Duodenal mucosa (tissue), 2 donors: ENCODE data around the gene IBSP.

ENCODE experiments used
- H3K27ac ChIP-seq: one replicate; pipeline ENCODE4 v1.7.0; 2013; ENCODE audit warnings: low read depth, low read length
- H3K27me3 ChIP-seq, 2 donors: one replicate each; pipeline ENCODE4 v1.7.0; 2013; ENCODE audit warnings: low read length in 2 of 2, control low read depth in 1 of 2; ENCODE audit not compliant: insufficient read depth in 2 of 2, control insufficient read depth in 1 of 2
- H3K36me3 ChIP-seq, 2 donors: one replicate each; pipeline ENCODE4 v1.7.0; 2013; ENCODE audit warnings: low read length in 2 of 2, control low read depth in 1 of 2; ENCODE audit not compliant: insufficient read depth in 2 of 2, control insufficient read depth in 1 of 2
- H3K4me1 ChIP-seq, 2 donors: one replicate each; pipeline ENCODE4 v1.7.0; 2013; ENCODE audit warnings: low read length in 2 of 2, control low read depth in 1 of 2; ENCODE audit not compliant: insufficient read depth in 2 of 2, control insufficient read depth in 1 of 2
- H3K4me3 ChIP-seq, 2 donors: one replicate each; pipeline ENCODE4 v1.7.0; 2013; ENCODE audit warnings: low read length in 2 of 2, low read depth in 1 of 2
- H3K9ac ChIP-seq, 2 donors: one replicate each; pipeline ENCODE4 v1.7.0; 2013; ENCODE audit warnings: low read length in 2 of 2, low read depth in 1 of 2
- H3K9me3 ChIP-seq, 2 donors: one replicate each; pipeline ENCODE4 v1.7.0; 2013; ENCODE audit warnings: low read length in 2 of 2, control low read depth in 1 of 2; ENCODE audit not compliant: control insufficient read depth in 1 of 2

The IBSP gene

DNA sequence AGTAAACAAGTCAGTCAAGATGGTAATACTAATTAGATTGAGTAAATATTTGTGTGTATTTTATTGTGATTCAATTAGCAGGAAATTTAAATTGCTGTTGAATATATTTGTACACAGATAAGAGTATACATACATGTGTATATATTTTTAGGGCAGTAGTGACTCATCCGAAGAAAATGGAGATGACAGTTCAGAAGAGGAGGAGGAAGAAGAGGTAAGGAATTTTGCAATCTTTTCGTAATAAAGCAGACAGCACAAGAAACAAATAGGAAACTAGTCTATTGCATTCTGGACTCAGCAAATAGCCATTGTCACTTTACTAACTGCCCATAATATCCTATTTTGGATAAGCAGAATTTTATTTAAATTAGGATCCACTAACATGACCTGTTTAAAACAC is 6.6 kb downstream of the IBSP start:
- Histone ChIP-seq H3K4me3 (no peak overlapping the region), H3K4me1 (no peaks in the 10 kb centered on the region), H3K9ac (no peak overlapping the region), H3K36me3 (no peaks in the 10 kb centered on the region), H3K9me3 (no peaks in the 10 kb centered on the region), H3K27me3 (no peaks in the 10 kb centered on the region), H3K27ac (no peak overlapping the region)

DNA sequence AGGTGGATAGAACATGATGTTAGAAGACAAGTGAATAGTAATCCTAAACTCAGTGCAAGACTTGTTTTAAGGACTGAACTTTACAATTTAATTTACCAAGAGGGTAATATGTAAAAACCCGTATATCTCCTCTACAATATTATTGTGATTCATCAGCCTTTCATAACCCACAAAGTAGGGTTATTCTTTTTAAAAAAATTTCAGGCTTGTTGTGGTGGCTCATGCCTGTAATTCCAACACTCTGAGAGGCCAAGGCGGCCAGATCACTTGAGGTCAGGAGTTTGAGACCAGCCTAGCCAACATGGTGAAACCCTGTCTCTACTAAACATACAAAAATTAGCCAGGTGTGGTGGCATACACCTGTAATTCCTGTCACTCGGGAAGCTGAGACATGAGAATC is 7.2 kb downstream of the IBSP start:
- Histone ChIP-seq H3K36me3 (no peaks in the 10 kb centered on the region), H3K4me3 (no peak overlapping the region), H3K9ac (no peak overlapping the region), H3K9me3 (no peaks in the 10 kb centered on the region), H3K27ac (no peak overlapping the region), H3K27me3 (no peaks in the 10 kb centered on the region), H3K4me1 (no peaks in the 10 kb centered on the region)

DNA sequence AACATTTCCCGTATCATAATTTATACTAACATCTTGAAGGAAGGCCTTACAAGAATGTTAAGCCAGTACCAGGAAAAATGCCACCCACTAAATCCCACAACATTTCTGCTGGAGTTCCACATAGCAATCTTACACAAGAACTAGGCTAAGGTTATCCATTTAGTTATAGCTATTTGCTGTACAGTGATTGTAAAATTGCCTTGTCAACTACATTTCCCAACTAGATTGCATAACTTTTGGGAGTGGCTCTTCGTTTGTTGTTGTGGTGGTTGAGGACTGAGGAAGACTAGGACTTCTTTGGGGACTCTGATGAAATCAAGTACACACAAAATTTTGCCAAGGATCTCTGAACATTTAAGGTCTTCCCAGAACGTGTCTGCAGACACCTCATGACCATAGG is 8.0 kb downstream of the IBSP start:
- H3K36me3 ChIP-seq: no peaks in the 10 kb centered on the region

DNA sequence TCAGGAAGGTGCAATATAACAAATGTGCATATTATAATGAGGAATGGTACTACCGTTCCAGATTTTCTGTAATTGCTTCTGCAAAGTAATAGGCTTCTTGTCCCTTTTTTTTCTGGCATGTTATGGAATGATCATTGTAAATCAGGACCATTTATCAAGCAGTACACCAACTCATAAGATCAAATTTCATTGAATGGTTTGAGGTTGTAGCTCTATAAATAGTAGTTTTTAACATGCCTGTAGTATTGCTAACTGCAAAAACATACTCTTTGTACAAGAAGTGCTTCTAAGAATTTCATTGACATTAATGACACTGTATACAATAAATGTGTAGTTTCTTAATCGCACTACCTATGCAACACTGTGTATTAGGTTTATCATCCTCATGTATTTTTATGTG is 12.6 kb downstream of the IBSP start:
- Histone ChIP-seq H3K27ac (no peak overlapping the region), H3K4me1 (no peaks in the 10 kb centered on the region), H3K4me3 (no peak overlapping the region), H3K36me3 (no peaks in the 10 kb centered on the region), H3K9me3 (no peaks in the 10 kb centered on the region), H3K27me3 (no peaks in the 10 kb centered on the region), H3K9ac (no peak overlapping the region)

More for the DNA sequence above, 8.0 kb downstream of the IBSP start:
- H3K27me3 ChIP-seq: no peaks in the 10 kb centered on the region
- no peaks in the 10 kb centered on the region for H3K4me1 ChIP-seq
- H3K4me3 ChIP-seq: no peak overlapping the region
- no peak overlapping the region for H3K9ac ChIP-seq
- no peaks in the 10 kb centered on the region for H3K9me3 ChIP-seq
- no peak overlapping the region for H3K27ac ChIP-seq

DNA sequence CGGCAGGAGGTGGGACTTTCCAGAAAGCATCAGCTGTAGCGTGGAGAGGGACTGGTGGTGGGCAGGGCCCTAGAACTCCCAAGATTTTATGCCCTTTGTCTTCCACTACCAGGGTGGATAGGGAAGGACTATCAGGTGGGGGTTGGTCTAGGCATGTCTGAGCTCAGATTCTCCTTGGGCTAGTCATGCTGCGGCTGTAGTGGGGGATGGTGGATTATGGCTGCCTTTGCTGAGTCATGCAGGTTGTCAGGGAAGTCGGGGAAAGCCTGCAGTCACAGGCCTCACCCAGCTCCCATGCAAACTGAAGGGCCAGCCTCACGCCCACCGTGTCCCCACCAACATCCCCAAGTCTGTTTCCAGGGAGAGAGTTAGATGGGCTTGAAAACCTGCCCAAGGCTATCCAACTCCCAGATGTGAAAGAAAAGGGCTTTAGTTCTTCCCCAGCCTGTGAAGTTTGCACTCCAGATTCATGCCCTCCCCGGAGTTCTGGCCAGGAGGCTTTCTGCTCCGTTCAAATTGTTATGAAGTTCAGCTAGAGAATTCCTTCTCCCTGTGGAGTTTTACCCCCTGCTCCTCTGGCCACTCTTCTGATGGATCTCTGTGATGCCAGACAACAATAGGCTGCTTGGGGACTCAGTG is 20.0 kb downstream of the IBSP start:
- no peaks in the 10 kb centered on the region for H3K36me3 ChIP-seq
- H3K4me3 ChIP-seq: no peak overlapping the region
- no peaks in the 10 kb centered on the region for H3K4me1 ChIP-seq
- no peak overlapping the region for H3K27ac ChIP-seq
- no peaks in the 10 kb centered on the region for H3K27me3 ChIP-seq
- no peak overlapping the region for H3K9ac ChIP-seq
- no peaks in the 10 kb centered on the region for H3K9me3 ChIP-seq

DNA sequence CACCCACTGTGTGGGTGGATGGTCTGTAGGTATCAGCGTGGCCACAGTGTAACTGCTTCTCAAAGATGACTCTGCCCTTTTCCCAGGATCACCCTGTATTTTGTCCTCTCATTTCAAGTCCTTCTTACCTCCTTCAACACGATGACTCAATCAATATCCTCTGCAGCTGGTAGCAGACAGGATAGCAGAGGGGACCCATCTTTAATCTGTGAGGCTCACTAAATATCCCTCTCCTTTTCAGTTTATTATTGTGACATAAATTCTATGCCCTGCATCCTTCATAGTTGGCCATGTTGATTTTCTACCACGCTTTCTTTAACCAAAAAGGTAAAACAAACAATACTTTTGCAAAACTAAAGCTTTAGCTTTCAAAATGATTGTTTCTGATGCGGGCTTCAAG is 23.8 kb downstream of the IBSP start:
- no peaks in the 10 kb centered on the region for H3K4me1 ChIP-seq
- no peaks in the 10 kb centered on the region for H3K9me3 ChIP-seq
- H3K27ac ChIP-seq: no peak overlapping the region
- no peaks in the 10 kb centered on the region for H3K27me3 ChIP-seq
- no peak overlapping the region for H3K4me3 ChIP-seq
- H3K36me3 ChIP-seq: no peaks in the 10 kb centered on the region
- H3K9ac ChIP-seq: no peak overlapping the region

DNA sequence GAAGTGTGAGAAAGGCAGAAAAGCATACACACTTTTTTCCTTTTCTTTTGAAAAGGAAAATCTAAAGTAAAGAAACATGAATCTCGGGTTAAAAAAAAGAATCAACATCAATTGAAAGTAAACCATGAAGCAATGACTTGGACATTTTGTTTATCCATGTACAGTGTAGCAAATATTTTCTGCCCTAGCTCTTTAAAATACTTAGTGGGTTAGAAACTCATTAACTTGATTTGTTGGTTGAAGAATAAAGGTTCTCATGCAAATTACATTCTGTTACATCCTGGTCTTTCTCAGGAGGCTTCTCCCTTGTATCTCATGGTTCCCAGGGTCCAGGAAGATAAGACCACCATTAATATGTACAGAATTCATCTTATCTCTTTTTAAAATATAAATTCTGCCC is 24.4 kb downstream of the IBSP start:
- no peaks in the 10 kb centered on the region for H3K4me1 ChIP-seq
- H3K36me3 ChIP-seq: no peaks in the 10 kb centered on the region
- no peak overlapping the region for H3K4me3 ChIP-seq
- H3K27me3 ChIP-seq: no peaks in the 10 kb centered on the region
- no peak overlapping the region for H3K9ac ChIP-seq
- no peak overlapping the region for H3K27ac ChIP-seq
- H3K9me3 ChIP-seq: no peaks in the 10 kb centered on the region

DNA sequence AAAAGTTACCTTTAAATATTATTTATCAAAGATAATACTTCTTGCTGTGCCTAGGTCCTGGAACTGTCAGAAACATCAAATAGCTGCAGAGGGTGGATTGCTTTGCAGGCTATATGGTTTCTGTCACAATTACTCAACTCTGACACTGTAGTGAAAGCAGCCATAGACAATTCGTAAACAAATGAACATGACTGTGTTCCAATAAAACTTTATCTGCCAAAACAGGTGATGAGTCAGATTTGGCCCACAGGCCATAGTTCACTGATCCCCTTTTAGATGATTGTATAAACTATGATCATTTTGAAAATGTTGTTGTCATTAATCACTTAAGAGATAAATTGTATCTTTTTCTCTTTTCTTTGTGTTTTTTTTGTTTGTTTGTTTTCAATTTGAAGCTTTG is 25.0 kb downstream of the IBSP start:
- Histone ChIP-seq H3K4me3 (no peak overlapping the region), H3K4me1 (no peaks in the 10 kb centered on the region), H3K9ac (no peak overlapping the region)

DNA sequence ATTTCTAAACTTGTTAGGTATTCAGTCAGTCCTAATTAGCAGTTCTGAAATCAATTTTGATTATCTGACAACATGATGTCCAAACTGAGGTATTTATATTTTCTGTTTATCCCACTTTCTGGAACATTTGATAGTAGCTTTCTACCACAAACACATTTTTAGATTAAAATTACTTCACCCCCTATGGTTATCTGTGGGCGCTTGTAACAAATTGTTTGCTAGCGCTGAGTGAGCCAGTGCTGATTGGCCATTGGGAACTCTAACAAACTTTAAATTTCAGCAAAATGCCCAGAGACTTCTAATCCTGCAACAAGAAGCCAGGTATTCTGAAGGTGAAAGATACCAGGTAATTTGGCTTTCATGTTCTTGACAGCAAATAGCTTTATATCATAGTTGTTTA is 33.3 kb downstream of the IBSP start, which contains the start of gene MEPE:
MEPE (plus strand) TSS at position 301 of the 400 bp plus-strand sequence. CDS start 1,746 bp downstream, outside the sequence.
- H3K36me3 ChIP-seq: no peaks in the 10 kb centered on the region
- H3K9me3 ChIP-seq: no peaks in the 10 kb centered on the region
- no peaks in the 10 kb centered on the region for H3K4me1 ChIP-seq
- no peak within 1 kb of the TSS for H3K27ac ChIP-seq
- no peaks in the 10 kb centered on the region for H3K27me3 ChIP-seq
- no peak within 1 kb of the TSS for H3K9ac ChIP-seq
- no peak within 1 kb of the TSS for H3K4me3 ChIP-seq

More for the DNA sequence above, 25.0 kb downstream of the IBSP start:
- no peak overlapping the region for H3K27ac ChIP-seq
- no peaks in the 10 kb centered on the region for H3K9me3 ChIP-seq
- no peaks in the 10 kb centered on the region for H3K36me3 ChIP-seq
- no peaks in the 10 kb centered on the region for H3K27me3 ChIP-seq

DNA sequence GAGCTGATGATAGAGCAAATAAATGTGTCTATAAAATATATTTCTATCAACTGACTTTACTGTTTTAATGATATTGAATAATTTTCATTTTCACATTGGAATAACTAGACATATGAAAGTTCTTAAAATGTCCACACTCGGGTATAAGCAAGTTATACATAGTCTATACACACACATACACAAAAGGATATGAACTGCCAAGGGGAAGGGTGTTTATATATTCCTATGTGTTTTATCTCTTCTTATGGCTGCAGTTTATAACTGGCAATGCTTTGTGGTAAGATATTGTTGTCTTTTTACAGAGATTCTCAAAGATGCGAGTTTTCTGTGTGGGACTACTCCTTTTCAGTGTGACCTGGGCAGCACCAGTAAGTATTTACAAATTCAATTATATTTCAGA is 35.0 kb downstream of the IBSP start:
- Histone ChIP-seq H3K9ac (no peak overlapping the region), H3K27ac (no peak overlapping the region), H3K9me3 (no peaks in the 10 kb centered on the region), H3K36me3 (no peaks in the 10 kb centered on the region), H3K4me1 (no peaks in the 10 kb centered on the region), H3K27me3 (no peaks in the 10 kb centered on the region), H3K4me3 (no peak overlapping the region)

DNA sequence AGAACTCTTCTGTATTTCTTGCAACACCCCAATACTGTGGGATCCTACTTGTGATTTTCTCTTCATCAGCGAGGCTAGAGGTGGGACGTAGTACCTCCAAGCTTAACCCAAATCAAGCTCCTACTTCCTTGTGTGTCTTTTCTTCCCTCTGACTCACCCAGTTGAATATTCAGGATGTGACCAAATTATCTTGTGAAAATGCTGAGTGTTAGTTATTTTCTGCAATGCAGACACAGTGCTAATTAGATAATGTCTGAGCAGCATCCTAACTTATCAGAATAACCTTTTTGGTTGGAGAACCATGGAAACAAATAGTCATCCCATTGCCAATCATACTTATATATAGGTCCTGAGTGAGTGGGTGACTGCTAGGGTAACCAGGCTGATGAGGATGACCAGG is 35.8 kb downstream of the IBSP start:
- Histone ChIP-seq H3K27ac (no peak overlapping the region), H3K9ac (no peak overlapping the region), H3K27me3 (no peaks in the 10 kb centered on the region)

More for the DNA sequence above, 35.8 kb downstream of the IBSP start:
- Histone ChIP-seq H3K4me3 (no peak overlapping the region), H3K36me3 (no peaks in the 10 kb centered on the region), H3K4me1 (no peaks in the 10 kb centered on the region), H3K9me3 (no peaks in the 10 kb centered on the region)
